HepG2 (cell line): ENCODE data around the gene PADI1.

Experiments used
- CEBPB ChIP-seq: IDR thresholded peaks from 2 replicates; pipeline ENCODE4 v1.6.1; 2011; ENCODE audit warnings: low read depth, low read length, improper control_type of control experiment, borderline replicate concordance
- EZH2 ChIP-seq: conservative IDR thresholded peaks from 2 replicates; pipeline ENCODE4 v1.6.1; 2012; ENCODE audit warnings: mild to moderate bottlenecking, low read depth, low read length, moderate library complexity
- FOXM1 ChIP-seq: sonication (generic); formaldehyde crosslinking; IDR thresholded peaks from 2 replicates; pipeline ENCODE4 v1.5.0; 2020; ENCODE audit warnings: missing genetic modification reagents
- HNRNPH1 ChIP-seq: fragments of 200-400 bp; formaldehyde crosslinking; optimal IDR thresholded peaks from 2 replicates; pipeline ENCODE3; 2017; ENCODE audit warnings: mild to moderate bottlenecking, low read depth, low read length
- MED13 ChIP-seq: sonication (generic); formaldehyde crosslinking; IDR thresholded peaks from 2 replicates; pipeline ENCODE4 v1.5.0; 2020; ENCODE audit warnings: missing genetic modification reagents
- MEF2D ChIP-seq: sonication (generic); formaldehyde crosslinking; IDR thresholded peaks from 2 replicates; pipeline ENCODE4 v1.5.1; 2020; ENCODE audit warnings: mild to moderate bottlenecking, missing genetic modification reagents
- NFRKB ChIP-seq: fragments of 450-650 bp; IDR thresholded peaks from 2 replicates; pipeline ENCODE4 v1.6.1; 2017
- POLR2A ChIP-seq, 2 experiments: IDR thresholded peaks; 2 replicates each; pipeline ENCODE4 v1.6.1; 2011; ENCODE audit warnings: low read depth in 2 of 2, low read length in 2 of 2, mild to moderate bottlenecking in 1 of 2, moderate library complexity in 1 of 2; ENCODE audit not compliant: insufficient read depth in 1 of 2
- RFX5 ChIP-seq: IDR thresholded peaks from 2 replicates; pipeline ENCODE4 v1.6.1; 2011; ENCODE audit warnings: low read depth, low read length, improper control_type of control experiment
- YY1 ChIP-seq: IDR thresholded peaks from 2 replicates; pipeline ENCODE4 v1.6.1; 2011; ENCODE audit warnings: low read length, low read depth, moderate library complexity, mild to moderate bottlenecking; ENCODE audit not compliant: insufficient read depth, insufficient replicate concordance
- TF ChIP-seq, protein P1 (sequence below): sonication (generic); formaldehyde crosslinking; IDR thresholded peaks from 2 replicates; pipeline ENCODE4 v1.5.0; 2020; ENCODE audit warnings: mild to moderate bottlenecking, missing genetic modification reagents, moderate library complexity

DNA sequence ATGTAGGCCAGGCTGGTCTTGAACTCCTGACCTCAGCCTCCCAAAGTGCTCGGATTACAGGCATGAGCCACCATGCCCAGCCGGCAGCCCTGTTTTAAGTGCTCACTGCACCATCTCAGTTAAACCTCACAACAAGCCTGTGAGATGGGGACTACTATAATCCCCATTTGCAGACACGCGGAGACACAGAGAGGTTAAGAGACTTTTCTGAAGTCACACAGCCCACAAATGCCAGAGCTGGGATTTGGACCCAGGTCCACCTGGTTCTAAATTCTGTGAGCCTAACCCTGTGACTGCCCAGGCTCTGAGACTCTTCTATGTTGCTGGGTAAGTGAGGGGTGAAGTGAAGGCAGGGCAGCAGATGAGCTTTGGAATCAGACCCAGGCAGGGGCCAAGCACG, 6.4 kb downstream of the PADI1 start:
- TF ChIP-seq EZH2 (no peak), MED13 (no peak), CEBPB (no peak), FOXM1 (CRISPR knock-in tag) (no peak), NFRKB (no peak), RFX5 (no peak), HNRNPH1 (no peak), YY1 (no peak), MEF2D (CRISPR knock-in tag) (no peak), POLR2A (IDR thresholded peaks at IDR 0.05; ENCODE audit: insufficient read depth in 1 of 2, low read depth in 2 of 2, low read length in 2 of 2) (no peak)
- TF ChIP-seq, protein P1, sequence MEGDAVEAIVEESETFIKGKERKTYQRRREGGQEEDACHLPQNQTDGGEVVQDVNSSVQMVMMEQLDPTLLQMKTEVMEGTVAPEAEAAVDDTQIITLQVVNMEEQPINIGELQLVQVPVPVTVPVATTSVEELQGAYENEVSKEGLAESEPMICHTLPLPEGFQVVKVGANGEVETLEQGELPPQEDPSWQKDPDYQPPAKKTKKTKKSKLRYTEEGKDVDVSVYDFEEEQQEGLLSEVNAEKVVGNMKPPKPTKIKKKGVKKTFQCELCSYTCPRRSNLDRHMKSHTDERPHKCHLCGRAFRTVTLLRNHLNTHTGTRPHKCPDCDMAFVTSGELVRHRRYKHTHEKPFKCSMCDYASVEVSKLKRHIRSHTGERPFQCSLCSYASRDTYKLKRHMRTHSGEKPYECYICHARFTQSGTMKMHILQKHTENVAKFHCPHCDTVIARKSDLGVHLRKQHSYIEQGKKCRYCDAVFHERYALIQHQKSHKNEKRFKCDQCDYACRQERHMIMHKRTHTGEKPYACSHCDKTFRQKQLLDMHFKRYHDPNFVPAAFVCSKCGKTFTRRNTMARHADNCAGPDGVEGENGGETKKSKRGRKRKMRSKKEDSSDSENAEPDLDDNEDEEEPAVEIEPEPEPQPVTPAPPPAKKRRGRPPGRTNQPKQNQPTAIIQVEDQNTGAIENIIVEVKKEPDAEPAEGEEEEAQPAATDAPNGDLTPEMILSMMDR = no peak
